SIG-M5 treated with dmso at 0.1 percent for 504 hours (cell line): Measurements from ENCODE around the gene CCNB2.

Experiments
- DNase-seq: peaks from one replicate; lab custom pipeline; 2025; ENCODE audit not compliant: unreplicated experiment; lab: John Stamatoyannopoulos, UW

The CCNB2 gene

GRCh38 chr15:59165726-59166125 is 60.8 kb downstream of the CCNB2 start:
- peak; percentile 24 for DNase-seq

DNA sequence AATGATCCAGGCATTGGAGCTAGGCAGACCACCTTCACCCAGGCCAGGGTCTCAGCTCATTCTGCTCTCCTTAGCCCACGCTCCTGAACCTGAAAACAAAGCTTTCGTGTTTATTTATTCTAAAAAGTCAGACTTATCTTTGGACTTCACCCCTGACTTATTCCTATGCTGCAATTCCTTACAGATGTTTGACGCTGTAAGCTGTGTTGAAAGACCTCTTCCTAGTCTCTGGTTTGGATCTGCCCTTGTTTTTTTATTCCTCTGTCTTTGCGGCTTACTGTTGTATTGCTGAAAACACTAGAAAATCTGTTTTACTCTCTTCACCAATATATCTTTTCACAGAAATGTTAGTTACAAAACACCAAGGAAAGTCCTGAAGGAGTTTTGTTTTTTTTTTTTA is 61.2 kb downstream of the CCNB2 start:
- no peak for DNase-seq

DNA sequence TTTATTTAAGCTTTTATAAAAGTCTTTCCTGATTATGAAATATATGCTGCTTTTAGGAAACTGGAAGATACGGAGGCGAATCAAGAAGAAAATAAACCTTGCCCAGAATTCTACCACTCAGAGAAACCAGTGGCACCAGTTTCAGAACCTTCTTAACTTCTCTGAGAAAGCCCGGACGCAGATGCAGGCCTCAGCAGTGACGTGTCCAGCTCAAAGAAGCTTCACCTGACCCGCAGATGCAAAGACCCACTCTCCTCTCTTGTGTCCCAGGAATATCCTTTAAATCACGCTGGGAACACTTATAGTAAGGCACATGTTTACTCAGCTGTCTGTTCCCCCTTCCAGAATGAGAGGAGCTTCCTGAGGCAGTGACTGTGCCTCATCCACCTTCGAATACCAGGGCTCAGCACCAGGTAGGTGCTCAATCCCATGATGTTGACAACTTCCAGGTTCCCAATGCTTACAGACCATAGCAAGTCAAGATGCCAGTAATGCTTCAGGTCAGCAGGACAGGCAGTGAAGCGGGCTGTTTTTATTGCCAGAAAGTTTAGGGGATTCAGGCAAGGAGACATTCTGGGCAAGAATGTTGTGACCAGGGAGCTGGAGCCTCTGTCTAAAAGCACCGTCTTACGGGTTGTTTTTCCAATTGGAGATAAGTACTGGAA is 61.8 kb downstream of the CCNB2 start:
- DNase-seq = no peak

- DNase-seq = no peak
These were observed 63.6 kb downstream of the CCNB2 start for GRCh38 chr15:59168536-59168935.

- DNase-seq = no peak
These were observed 64.3 kb downstream of the CCNB2 start for GRCh38 chr15:59169251-59169708.

DNA sequence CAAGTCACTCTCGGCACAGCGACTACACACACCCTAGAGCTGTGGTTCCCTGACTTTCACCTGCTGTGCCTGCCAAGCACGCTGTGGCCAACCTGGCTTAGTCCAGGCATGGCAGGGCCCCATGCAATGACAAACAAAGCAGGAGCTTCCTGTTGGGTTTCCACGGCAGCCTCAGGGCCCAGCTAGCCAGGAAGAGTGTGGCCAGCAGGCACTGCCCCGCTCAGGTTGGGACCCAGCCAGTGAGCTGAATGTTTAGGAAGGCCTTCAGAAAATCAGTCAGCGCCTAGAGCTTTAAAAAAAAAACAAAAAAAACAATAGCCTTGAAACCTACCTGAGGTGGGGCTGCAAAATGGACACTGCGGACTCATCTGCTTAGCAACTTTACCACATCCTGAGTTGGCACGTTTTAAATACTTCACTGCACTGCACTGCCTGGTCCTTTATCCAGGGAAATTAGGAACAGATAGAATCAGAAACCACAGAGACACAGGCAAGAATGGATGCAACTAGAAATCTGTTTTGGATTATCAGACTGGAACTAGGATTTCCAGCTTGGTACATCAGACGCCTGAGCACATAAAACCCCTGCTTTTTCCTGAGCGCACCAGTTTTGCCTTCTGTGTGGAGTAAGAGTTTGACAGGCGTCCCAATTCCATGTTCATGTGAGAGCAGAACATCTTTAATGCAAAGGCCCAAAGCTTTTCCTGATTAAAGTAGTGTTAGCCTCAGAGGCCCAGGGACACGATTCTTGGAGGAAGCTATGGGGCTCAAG is 65.5 kb downstream of the CCNB2 start:
- no peak for DNase-seq

- no peak for DNase-seq
These were observed 66.1 kb downstream of the CCNB2 start for GRCh38 chr15:59171067-59171397.

DNA sequence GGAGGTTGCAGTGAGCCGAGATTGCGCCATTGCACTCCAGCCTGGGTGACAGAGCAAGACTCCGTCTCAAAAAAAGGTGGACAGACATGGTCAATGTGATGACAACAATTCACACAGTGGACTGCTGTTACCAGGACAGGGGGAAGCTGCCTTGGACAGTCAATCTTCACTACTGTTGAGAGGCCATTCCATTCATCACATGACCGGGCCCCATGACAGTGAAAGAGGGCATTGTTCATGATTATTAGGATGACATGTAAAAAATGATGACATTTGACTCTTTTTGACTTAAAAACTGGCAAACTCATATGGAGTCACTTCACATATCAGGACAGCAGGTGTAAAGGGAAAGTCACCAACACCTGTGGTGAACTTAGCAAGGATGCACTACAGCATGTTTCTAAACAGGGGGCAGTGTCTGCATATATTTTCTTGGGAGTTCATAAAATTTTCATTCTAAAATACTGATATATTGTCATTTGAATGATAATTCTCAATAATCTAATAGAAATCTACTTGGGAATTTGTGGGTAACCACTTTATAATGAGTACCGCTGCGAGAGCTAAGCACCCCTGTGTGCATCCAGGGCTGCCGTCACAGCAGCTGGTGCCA is 67.4 kb downstream of the CCNB2 start:
- DNase-seq = no peak

GRCh38 chr15:59173194-59173593 is 68.2 kb downstream of the CCNB2 start:
- no peak for DNase-seq

GRCh38 chr15:59174151-59174834 is 69.3 kb downstream of the CCNB2 start:
- no peak for DNase-seq
